ENCODE data around the gene VASP.

VASP gene

DNA sequence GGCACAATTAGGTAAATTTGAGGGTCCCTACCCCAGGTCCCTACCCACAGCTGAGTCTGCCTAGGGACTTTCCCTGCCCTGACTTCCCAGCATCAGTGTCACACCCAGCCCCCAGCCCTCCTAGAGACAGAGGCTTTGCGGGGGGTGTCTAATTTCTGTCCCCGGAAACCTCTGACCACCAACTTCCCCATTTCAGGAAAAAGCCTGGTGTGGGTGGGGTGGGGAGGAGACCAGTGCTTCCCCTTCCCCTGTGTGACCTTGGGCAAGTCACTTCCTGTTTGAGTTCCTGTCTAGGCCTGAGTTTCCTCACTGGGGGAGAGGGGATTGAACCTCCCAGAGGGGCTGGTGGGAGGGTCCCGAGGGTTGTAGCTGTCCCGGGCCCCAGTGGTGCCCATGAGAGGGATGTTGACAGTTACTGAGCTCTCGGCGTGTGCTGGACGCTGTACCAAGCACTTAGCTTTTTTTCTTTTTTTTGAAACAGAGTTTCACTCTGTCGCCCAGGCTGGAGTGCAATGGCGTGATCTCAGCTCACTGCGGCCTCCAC is 7.9 kb downstream of the VASP start:
- DNase-seq (ENCODE audit: low read depth in 2 of 2), result no peak

GRCh38 chr19:45515807-45516401 is 8.6 kb downstream of the VASP start:
- DNase-seq (ENCODE audit: low read depth in 2 of 2), result no peak

DNA sequence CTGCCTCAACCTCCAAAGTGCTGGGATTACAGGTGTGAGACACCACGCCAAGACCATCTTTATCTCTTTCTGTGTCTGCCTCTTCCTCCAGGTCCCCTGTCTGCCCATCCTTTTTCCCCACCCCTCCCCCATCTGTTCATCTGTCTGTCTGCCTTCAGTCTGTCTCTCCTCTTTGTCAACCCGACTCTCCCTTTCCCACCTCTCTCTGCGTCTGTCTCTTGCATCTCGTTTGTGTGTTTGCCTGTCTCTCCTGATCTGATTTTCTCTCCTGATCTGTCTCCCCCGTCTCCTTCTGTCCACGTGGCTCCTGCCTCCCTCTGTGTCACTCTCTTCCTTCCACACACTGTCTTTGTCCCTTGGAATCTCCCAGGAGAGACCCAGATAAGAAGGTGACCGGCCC is 10.0 kb downstream of the VASP start:
- DNase-seq (ENCODE audit: low read depth in 2 of 2), result no peak

DNA sequence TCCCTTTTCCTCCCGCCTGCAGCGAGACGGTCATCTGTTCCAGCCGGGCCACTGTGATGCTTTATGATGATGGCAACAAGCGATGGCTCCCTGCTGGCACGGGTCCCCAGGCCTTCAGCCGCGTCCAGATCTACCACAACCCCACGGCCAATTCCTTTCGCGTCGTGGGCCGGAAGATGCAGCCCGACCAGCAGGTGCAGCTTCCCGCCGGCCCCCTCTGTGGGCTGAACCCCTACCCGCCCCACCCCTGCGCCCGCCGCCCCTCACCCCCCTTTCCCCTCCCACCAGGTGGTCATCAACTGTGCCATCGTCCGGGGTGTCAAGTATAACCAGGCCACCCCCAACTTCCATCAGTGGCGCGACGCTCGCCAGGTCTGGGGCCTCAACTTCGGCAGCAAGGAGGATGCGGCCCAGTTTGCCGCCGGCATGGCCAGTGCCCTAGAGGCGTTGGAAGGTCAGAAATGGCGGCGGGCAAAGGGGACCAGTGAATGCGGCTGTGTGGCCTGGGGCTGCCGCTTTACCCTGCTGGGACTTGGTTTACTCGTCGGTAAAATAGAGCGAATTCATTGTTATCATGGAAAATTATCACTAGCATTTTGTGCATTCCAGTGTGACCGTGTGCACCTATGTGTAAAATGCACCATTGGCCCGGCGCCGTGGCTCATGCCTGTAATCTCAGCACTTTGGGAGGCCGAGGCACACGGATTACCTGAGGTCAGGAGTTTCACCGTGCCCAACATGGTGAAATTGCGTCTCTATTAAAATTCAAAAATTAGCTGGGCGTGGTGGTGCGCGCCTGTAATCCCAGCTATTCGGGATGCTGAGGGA is 10.6 kb downstream of the VASP start:
- no peak for DNase-seq (ENCODE audit: low read depth in 2 of 2)

DNA sequence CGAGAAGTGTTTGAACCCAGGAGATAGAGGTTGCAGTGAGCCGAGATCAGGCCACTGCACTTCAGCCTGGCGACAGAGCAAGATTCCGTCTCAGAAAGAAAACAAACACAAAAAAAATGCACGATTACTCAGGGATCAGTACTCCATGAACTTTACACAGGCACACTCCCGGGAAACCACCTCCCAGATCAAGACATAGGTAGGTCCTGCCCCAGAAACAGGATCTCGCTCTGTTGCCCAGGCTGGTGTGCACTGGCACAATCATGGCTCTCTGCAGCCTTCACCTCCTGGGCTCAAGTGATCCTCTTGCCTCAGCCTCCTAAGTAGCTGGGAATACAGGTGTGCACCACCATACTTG is 11.2 kb downstream of the VASP start:
- no peak for DNase-seq (ENCODE audit: low read depth in 2 of 2)

- no peak for DNase-seq (ENCODE audit: low read depth in 2 of 2)
Measured at GRCh38 chr19:45522010-45522941, 15.0 kb downstream of the VASP start.

GRCh38 chr19:45523642-45524256 is 16.5 kb downstream of the VASP start:
- DNase-seq (ENCODE audit: low read depth in 2 of 2), result peak; percentile 36 to 44

GRCh38 chr19:45524575-45525129 is 17.4 kb downstream of the VASP start:
- DNase-seq (ENCODE audit: low read depth in 2 of 2), result no peak

GRCh38 chr19:45526143-45526542 is 18.9 kb downstream of the VASP start:
- DNase-seq (ENCODE audit: low read depth in 2 of 2), result no peak

GRCh38 chr19:45526971-45527370 is 19.7 kb downstream of the VASP start:
- no peak for DNase-seq (ENCODE audit: low read depth in 2 of 2)

DNA sequence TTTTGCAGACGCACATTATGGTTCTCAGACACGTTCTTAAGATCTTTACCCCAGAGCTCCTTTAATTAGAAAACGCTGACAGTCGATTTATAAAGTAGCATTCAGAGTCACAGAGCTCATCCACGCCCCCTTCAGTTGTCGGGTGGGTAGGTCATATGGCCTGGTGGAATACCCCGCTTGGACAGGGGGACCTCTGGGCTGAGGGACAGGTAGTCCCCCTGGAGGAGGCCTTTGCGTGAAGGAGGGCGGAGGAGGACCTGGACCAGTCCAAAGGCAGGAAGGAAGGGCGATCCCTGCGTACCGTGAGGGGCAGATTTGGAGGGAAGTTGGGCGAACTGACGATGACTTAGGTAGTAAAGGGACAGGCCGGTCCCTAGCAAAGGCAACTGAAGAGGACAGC is 20.5 kb downstream of the VASP start:
- DNase-seq (ENCODE audit: low read depth in 2 of 2), result no peak

DNA sequence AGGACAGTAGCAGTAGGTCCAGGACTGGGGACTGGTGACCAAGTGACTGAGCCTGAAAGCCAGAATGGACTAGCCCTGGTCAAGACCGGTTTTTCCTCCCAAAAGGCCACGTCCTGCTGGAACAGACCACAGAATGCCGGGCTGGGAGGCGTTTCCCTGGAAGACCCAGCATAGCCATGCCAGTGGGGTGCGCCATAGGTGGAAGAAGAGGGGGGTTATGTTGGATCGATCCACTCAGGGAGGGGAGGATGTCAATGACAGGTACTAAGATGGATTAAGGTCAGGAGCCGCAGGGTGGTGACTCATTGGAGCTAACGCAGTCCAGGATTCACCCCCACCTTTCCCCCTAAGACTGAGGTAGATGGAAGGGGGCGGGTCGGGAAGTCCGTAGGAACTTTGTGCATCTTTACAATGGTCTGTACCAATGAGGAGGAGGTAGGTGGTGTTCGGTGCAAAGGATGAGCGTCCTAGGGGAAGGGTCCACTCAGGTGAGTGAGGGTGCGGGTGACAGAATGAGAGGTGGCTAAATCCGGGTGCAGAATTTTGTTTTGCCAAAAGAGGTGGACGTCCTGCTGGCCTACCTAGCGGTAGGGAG is 21.0 kb downstream of the VASP start:
- no peak for DNase-seq (ENCODE audit: low read depth in 2 of 2)

DNA sequence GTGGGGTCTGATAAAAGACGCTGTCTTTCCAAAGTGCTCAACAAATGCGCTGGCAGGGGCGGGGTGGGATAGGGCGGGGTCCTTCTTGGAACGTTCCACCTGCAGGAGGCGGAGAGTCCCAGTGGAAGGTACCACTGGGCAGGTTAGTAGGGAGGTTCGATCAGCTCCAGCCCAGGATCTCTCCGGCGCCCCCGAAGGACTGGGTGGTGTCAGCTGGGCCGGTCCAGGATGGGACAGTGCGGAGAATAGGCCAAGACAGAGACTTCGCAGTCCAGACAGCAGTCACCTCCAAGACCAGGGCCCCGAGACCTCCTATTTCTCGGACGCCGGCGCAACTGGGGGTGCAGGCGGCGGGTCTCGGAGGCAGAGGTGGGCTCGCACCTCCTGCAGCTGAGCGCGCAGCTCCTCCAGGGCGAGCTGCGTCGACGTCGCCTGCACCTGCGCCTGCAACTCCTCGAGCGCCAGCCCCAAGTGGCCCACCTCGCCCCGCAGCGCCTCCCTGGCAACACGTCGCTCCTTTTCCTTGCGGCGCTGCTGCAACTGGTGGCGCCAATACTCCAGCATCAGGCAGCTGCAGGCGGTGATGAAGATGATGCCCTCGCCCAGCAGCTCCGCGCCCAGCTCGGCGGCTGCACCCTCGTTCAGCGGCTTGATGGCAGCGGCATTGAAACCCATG is 21.6 kb downstream of the VASP start:
- no peak for DNase-seq (ENCODE audit: low read depth in 2 of 2)

GRCh38 chr19:45529420-45529785 is 22.1 kb downstream of the VASP start:
- no peak for DNase-seq (ENCODE audit: low read depth in 2 of 2)

DNA sequence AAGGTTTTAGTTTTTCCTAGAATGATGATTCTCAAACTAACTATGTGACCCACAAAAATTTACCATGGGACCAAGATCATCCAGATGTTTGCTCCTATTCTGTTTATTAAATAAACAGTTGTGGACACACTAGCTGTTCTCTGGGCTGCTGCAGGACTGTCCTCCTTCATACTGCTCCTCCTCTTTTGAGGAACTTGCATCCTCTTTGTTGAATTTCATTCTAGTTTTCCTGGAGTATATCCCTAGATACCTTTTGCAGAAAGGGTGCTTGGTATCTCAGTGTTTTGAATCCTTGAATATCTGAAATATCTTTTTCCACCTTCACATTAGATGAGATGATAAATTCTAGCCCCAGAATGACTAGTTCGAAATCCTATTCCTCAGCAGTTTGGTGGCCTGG is 24.1 kb downstream of the VASP start:
- DNase-seq (ENCODE audit: low read depth in 2 of 2), result no peak

- DNase-seq (ENCODE audit: low read depth in 2 of 2), result no peak
Measured at GRCh38 chr19:45539459-45539858, 32.2 kb downstream of the VASP start.

GRCh38 chr19:45542234-45542668 is 35.0 kb downstream of the VASP start:
- no peak for DNase-seq (ENCODE audit: low read depth in 2 of 2)

DNA sequence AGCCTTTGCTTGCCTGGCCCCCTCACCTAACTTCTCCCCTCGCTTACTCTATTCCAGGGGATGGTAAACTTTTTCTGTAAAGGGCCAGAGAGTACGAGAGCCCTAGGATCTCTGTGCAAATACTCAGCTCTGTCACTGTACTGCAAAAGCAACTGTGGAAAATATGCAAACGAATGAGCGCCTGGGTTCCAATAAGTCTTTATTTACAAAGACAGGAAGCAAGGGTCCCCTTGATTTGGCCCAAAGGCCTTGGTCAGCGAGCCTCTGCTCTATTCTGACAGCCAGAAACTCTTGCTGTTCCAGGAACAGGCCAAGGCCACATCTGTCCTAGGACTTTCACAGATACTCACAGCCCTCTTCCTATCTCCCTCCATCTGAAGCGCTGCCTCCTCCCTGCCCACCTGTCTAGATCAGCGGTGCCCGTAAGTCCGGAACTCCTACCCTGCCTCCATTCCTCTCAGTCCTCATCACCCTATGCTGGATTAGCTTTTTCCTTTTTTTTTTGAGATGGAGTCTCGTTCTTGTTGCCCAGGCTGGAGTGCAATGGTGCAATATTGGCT is 40.0 kb downstream of the VASP start:
- no peak for DNase-seq (ENCODE audit: low read depth in 2 of 2)

GRCh38 chr19:45547965-45548609 is 40.8 kb downstream of the VASP start:
- DNase-seq (ENCODE audit: low read depth in 2 of 2), result no peak

DNA sequence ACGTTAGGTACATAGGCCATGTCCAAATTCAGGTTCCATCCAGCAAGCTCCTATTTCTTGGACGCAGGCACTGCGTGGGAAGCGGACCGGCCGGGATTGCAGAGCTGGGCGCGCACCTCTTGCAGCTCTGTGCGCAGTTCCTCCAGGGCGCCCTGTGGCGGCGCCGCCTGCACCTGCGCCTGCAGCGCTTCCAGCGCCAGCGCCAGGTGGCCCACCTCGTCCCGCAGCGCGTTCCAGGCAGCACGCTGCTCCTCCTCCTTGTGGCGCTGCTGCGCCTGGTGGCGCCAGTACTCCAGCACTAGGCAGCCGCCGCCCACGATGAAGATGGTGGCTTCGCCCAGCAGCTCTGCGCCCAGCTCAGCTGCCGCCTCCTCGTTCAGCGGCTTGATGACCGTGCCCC is 46.2 kb downstream of the VASP start:
- no peak for DNase-seq (ENCODE audit: low read depth in 2 of 2)
